CD4-positive, alpha-beta T cell treated with Interleukin-1 beta for 1 hour (primary cell): ENCODE measurements around the gene PLA2G4E.

ENCODE experiments used
- DNase-seq, 2 donors: peaks; one replicate each; pipeline ENCODE4 v3.0.0-alpha.2; 2020 to 2022

Gene PLA2G4E

GRCh38 chr15:42020713-42021273, at the start of gene PLA2G4E:
Gene PLA2G4E (minus strand): TSS chr15:42021042. CDS start chr15:42021030, 12 bp downstream.
- no peak for DNase-seq

- DNase-seq, result no peak
These were observed 49.6 kb upstream of the PLA2G4E start for GRCh38 chr15:42070279-42070975.

DNA sequence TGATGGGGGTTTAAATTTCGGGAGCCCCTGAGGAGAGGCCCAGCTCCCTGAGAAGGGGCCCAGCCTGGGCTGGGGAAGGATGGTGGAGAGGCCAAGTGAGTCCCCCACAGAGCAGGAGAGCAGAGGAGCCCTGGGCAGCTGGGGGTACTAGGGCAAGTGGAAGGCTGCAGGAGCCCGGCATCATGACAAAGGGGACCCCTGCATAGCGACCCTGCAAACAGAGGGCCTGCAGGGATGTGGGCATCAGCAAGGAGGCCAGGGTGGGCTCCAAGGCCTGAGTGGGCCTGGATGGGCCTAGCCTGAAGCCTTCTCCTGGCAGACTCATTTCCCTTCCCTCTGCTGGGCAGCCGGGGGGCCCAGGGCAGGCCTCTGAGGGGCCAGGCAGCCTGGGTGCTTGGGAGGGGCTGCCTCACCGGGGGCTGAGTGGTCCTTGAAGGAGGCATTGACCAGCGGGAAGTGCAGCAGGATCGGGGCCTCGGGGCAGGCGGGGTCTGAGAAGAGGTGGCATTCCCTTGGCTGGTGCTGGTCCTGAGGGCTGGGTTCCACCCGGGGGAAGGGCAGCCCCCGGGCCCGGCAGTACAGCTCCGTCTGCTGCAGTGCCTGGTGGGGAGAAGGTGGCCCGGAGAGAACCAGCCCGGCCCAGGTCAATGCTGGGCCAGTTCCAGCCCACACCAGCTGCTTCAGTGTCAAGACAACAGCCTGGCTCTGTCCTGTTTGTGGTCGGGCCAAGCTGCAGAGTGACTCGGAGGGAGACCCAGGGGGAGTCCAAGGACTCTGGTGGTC, 48.8 kb upstream of the PLA2G4E start:
- no peak for DNase-seq

DNA sequence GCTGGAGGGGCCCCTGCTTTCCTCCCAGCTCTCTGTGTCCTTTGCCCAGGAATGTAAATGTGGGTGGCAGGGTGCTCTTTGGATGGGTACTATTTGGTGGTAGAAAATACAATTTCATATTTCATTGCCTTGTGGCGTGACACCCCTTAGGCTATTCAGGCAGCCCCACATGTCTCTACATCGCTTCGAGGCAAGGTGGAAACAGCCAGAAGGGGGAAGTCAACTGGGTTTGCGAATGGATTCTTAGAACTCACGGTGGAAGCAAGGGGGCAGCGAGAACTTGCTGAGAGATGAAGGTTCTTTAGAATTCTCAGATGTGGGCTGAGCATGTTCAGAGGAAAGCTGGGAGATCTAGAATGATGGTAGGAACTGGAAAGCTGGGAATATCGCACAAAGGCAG, 48.2 kb upstream of the PLA2G4E start:
- DNase-seq, result no peak

DNA sequence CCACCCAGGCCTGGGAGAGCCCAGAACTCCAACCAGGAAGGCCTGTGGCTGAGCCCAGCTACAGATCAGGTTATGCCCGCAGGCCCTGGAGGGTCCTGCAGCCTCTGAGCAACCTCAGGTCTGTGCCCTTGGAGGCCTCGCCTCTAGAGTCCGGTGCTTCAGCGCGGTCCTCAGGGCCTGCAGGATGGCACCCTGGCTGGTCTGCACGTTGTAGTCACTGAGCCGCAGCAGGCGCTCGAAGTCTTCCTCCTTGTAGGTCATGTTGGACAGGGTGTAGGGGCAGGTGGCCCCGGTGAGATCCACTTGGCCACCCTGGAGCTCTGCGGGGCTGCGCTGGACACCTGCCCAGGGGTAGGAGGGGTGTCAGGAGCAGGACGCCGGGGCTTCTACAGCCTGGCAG, 47.8 kb upstream of the PLA2G4E start:
- no peak for DNase-seq

- DNase-seq, result no peak
These were observed 46.0 kb upstream of the PLA2G4E start for GRCh38 chr15:42066764-42067415.

- no peak for DNase-seq
These were observed 44.6 kb upstream of the PLA2G4E start for GRCh38 chr15:42065468-42065867.

- DNase-seq, result no peak
These were observed 44.2 kb upstream of the PLA2G4E start for GRCh38 chr15:42065033-42065432.

DNA sequence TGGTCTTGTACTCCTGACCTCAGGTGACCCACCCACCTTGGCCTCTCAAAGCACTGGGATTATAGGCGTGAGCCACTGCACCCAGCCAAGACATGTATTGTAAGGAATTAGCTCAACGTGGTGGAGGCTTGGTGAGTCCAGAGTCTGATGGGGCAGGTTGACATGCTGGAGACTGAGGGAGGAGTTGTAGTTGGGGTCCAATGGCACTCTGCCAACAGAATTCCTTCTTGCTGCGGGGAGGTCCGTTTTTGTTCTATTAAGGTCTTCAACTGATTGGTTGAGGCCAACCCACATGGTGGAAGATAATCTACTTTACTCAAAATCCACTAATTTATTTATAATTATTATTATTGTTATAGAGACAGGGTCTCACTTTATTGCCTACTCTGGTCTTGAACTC, 43.4 kb upstream of the PLA2G4E start:
- no peak for DNase-seq

DNA sequence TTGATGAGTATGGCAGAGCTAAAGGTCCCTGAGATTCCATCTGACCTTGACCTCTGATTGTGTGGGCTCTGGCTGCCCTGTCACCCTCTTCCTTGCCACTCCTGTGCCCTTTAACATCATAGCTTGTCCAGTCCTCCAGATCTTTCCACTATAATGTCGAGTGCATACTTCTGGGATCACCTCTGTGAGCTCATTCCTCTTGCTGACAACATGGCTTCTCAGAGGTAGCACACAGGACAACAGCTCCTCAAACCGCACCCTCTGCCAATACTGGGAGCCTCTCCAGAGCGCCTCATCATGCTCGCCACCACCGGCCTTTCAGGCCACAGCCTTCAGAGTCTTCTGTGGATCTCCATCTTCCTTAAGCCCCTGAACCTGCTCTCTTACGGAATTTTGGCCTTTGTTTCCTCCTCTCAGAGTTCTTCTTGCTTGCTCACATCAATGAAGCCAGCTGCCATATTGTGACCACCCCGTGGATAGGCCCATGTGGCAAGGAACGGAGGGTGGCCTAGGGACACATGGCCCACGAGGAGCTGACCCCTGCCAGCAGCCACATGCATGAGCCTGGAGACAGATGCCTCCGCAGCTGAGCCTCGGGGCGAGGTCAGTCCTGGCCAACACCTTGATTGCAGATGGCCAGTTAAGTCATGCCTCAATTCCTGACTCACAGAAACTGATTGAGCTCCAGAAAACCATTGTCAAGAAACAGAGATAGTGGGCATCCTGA, 42.4 kb upstream of the PLA2G4E start:
- no peak for DNase-seq

GRCh38 chr15:42062284-42062806, 41.5 kb upstream of the PLA2G4E start:
- DNase-seq, result no peak

DNA sequence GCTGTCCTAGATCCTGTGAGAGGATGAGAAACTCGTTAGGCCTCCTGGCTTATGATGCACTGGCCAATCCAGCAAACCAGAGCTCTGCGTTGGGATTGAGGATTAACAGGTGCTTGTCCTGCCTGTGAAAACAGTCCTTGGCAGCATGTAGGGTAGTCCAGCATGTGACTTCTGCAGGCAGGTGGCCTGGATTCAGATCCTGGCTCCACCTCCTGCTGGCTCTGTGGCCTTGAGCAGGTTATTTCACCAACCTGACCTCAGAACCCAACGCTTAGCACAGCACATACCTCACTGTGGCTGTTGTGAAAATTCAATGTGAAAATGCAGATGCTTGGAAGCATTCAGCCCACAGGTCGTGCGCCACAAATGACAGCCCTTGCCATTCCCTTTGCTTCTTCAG, 40.0 kb upstream of the PLA2G4E start:
- DNase-seq, result no peak

DNA sequence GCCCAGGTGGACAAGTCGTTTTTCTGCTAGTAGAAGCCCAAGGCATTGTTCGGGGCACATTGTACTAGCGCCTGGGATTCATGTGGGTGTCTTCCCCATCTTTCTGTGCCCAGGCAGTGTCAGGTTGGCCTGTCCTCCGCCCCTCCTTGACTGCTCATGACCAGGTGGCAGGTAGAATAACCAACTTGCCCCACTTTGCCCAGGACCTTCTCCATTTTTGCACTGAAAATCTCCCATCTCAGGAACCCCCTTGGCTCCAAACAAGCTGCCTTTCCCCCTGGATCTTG, 39.6 kb upstream of the PLA2G4E start:
- no peak for DNase-seq

GRCh38 chr15:42059661-42060476, 39.0 kb upstream of the PLA2G4E start:
- peak; percentile 49 to 67 for DNase-seq

- no peak for DNase-seq
These were observed 37.9 kb upstream of the PLA2G4E start for GRCh38 chr15:42058791-42059190.

DNA sequence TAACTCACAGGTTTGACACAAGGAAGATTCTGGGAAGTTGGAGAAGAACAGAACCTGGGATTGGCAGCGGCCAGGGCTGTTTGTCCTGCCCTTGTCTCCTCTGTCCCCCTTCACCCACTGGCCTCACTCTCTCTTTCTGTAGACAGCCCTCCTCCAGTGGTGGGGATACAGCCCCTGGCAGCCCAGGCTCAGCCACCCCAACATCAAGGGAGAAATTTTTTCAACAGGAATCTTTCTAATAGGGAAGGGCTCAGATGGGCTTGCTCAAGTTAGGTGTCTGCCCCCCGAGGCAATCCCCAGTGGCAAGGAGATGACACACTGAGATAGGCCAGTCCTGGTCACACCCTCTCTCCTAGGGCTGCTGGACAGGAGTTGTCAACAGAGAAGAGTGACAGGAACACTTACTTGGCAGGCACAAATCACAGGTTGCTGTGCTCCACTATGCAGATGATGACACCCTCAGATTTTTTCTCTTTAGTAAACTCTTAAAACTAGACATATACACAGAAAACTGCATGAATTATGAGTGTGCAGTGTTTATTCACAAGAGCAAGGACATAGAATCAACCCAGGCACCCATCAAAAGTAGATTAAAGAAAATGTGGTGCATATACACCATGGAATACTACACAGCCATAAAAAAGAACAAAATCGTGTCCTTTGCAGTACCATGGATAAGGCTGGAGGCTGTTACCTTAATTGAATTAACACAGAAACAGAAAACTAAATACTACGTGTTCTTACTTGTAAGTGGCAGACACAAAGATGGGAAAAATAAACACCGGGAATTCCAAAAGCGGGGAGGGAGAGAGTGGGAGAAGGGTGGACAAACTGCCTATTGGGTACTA, 37.2 kb upstream of the PLA2G4E start:
- no peak for DNase-seq

- DNase-seq, result peak; percentile 62 to 81
These were observed 36.3 kb upstream of the PLA2G4E start for GRCh38 chr15:42056934-42057798.

- DNase-seq, result no peak
These were observed 33.1 kb upstream of the PLA2G4E start for GRCh38 chr15:42053914-42054313.

DNA sequence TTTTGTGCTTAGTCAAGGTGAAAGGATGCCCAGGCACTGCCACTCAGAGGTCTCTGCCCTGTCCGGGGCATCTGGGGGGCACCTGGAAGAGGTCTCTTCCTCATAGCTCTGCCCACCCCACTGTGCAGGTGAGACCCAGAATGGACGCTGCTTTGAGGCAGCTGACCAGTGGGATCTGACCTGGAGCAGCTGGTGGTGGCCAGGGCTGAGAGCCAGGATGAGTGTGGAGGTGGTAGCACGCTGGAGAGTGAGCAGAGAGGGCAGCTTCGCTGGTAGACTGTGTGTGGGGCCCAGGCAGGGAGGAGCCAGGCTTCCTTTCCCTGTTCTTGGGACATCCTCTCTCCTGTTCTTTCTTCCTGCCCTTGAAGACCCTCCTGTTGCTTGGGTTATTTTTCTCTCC, 32.2 kb upstream of the PLA2G4E start:
- no peak for DNase-seq
